NB4 (cell line): ENCODE data around the gene CASP5.

ENCODE experiments used
- CTCF ChIP-seq: IDR thresholded peaks from one replicate; pipeline ENCODE4 v1.5.1; 2012; ENCODE audit warnings: low read depth, low read length
- POLR2A ChIP-seq: IDR thresholded peaks from 2 replicates; pipeline ENCODE4 v1.6.1; 2011; ENCODE audit warnings: mild to moderate bottlenecking; ENCODE audit not compliant: insufficient read length; ENCODE audit errors: extremely low read depth

GRCh38 chr11:104962852-104963251 is 60.1 kb downstream of the CASP5 start:
- TF ChIP-seq CTCF (no peak), POLR2A (no peak)
